Stimulated activated CD4-positive, alpha-beta T cell treated with anti-CD3 and anti-CD28 coated beads, Interleukin-15, amount 100 ng/mL, for 48 hours (primary cell): Measurements from ENCODE around the gene SEMA3B.
"Not testable (repeated sequence)": the region's sequence is repeated elsewhere in the genome, so short reads cannot be mapped to it uniquely, and the experiment has no call there.

Source experiments
- DNase-seq, 2 donors: peaks; one replicate each; pipeline ENCODE4 v3.0.0-alpha.2; 2020; ENCODE audit warnings: low read depth in 2 of 2

Gene SEMA3B

GRCh38 chr3:50237754-50238548, 31.0 kb upstream of the SEMA3B start:
- peak; percentile 81 to 88 for DNase-seq

- no peak for DNase-seq
These were observed 30.4 kb upstream of the SEMA3B start for GRCh38 chr3:50238549-50239026.

- no peak for DNase-seq
These were observed 29.3 kb upstream of the SEMA3B start for GRCh38 chr3:50239649-50240048.

- DNase-seq = no peak
These were observed 27.8 kb upstream of the SEMA3B start for GRCh38 chr3:50241163-50241562.

- no peak for DNase-seq
These were observed 27.1 kb upstream of the SEMA3B start for GRCh38 chr3:50241713-50242380.

GRCh38 chr3:50242381-50242770, 26.6 kb upstream of the SEMA3B start:
- no peak for DNase-seq

- DNase-seq = peak in 1 of 2 donors; percentile 28
These were observed 25.9 kb upstream of the SEMA3B start for GRCh38 chr3:50242851-50243542.

- DNase-seq = no peak
These were observed 25.4 kb upstream of the SEMA3B start for GRCh38 chr3:50243543-50243895.

- DNase-seq = not testable (repeated sequence)
These were observed 24.1 kb upstream of the SEMA3B start for GRCh38 chr3:50244813-50245212.

GRCh38 chr3:50245251-50245745, 23.6 kb upstream of the SEMA3B start:
- DNase-seq = no peak

GRCh38 chr3:50245831-50246516, 23.0 kb upstream of the SEMA3B start:
- DNase-seq = peak; percentile 85 to 95

GRCh38 chr3:50246517-50246954, 22.4 kb upstream of the SEMA3B start:
- DNase-seq = peak; percentile 87

- no peak for DNase-seq
These were observed 20.6 kb upstream of the SEMA3B start for GRCh38 chr3:50248387-50248786.

- no peak for DNase-seq
These were observed 19.5 kb upstream of the SEMA3B start for GRCh38 chr3:50249457-50249856.

GRCh38 chr3:50250514-50250913, 18.4 kb upstream of the SEMA3B start:
- no peak for DNase-seq

- peak; percentile 48 to 65 for DNase-seq
These were observed 17.7 kb upstream of the SEMA3B start for GRCh38 chr3:50251220-50251619.

- no peak for DNase-seq
These were observed 14.2 kb upstream of the SEMA3B start for GRCh38 chr3:50254577-50255250.

GRCh38 chr3:50255251-50255615, 13.7 kb upstream of the SEMA3B start:
- no peak for DNase-seq

GRCh38 chr3:50256978-50257890, 11.7 kb upstream of the SEMA3B start:
- peak in 1 of 2 donors; percentile 40 for DNase-seq

GRCh38 chr3:50258029-50258680, 10.8 kb upstream of the SEMA3B start:
- no peak for DNase-seq
